Left renal pelvis (tissue), 4 donors: ENCODE measurements around the gene DEAF1. TPM values are rescaled to one million over a fixed set of nuclear protein-coding genes. Genes with fewer than 3 reads are reported as not detected.
A peak's percentile ranks its signal among the peaks of the same experiment; 100 is the strongest.

Source experiments
- DNase-seq, 4 donors: peaks; one replicate each; pipeline ENCODE4 v3.0.0-alpha.2; 2013; ENCODE audit warnings: low read depth in 4 of 4, low spot score in 3 of 4
- polyA plus RNA-seq, 4 donors: library from polyadenylated mRNA; unstranded; fragments of 120-200 nt; gene quantifications; one replicate each; pipeline ENCODE4 v1.2.1, GENCODE V29; 2013; ENCODE audit not compliant: insufficient read length in 4 of 4

The DEAF1 gene
- polyA plus RNA-seq, 4 donors = 35.3 to 53.0 (median 45.3) TPM

DNA sequence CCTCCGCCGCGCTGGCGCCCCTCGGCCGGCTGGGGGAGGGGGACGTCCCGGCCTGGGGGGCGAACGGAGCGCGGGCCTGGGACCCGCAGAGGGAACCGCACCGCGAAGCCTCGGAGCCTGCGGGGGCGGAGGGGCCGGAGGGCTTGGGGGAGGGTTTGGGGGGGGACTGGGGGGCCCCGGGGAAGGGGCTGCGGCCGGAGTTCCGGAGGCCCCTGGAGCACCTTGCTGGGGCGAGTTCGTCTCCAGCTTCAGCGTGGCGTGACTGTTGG is 67.8 kb downstream of the DEAF1 start:
- DNase-seq = no peak

GRCh38 chr11:626475-627307 is 68.3 kb downstream of the DEAF1 start, which contains the start of gene SCT:
Gene SCT, minus strand, starts transcription at chr11:627181. Its CDS starts 38 bp downstream, at chr11:627143.
- DNase-seq = no peak

DNA sequence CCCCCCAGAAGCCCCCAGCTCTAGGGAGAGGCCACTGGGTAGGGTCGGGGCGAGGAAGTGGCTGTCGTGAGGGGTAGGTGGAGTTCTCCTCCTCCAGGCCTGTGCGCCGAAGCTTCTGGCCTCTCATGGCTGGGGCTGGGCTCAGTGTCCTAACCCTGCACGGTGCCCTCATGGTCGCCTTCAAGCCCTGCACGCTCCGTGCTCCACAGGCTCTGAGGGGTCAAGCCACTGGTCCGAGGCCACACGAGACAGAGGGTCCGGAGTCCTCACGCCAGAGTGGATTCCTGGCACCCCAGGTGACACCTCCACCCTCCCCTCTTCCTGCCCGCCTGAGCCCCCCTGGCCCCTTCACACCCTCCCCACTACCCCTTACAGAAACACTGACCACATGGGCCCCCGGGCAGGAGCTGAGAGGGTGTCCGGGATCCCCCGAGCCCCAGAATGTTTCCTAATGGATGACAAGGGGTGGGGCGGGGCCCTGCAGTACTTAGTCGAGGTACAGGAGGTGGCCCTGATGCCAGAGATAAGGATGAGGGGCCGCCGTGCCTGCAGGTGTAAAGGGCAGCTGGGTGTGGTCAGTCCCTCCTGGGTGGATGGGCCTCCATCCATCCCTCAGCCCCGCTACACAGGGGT is 69.3 kb downstream of the DEAF1 start:
- DNase-seq = no peak

DNA sequence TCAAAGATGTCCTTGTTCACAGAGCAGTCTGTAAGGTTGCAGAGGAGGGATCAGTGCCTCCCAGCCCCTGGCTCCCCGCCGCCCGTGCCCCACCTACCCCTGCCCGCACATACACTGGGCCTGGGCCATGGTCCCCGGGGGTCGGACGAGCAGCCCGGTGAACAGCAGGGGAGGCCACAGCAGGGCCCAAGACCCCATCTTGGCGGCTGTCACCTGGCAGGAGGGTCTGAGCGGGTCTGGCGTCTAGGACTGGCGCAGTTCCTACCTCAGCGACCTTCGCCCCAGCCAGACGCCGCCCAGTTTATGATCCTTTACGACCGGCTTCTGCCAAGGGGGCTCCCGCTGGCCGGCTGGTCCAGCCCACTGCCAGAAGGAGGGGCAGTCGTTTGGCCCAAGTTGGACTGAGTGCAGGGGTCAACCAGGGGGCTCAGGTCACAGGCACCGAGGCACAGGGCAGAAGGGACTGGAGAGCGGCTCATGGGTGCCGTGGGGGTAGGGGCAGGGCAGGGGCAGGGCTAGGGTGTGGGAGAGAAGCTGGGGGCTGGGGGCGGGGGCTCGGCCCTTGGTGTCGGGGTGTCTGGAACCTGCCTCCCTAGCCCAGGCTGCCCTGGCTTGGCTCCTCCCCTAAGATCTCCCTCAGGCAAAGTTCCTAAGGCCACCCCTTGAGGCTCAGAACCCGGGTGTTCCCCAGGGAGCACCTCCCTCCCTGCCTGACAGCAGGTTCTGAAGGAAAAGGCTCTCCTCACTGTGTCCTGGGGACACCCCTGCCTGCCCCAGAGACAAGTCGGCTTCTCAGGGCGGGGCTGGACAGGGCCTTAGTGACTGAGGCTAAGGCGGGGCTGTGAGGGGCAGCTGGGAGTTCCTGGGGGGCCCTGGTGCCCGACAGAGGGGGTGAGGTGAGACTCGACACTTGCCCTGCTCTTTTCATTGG is 70.1 kb downstream of the DEAF1 start, which contains the start of gene CDHR5:
TSS of gene CDHR5 (minus strand) at position 251 of the 931 bp plus-strand sequence. CDS start at position 198, 53 bp downstream.
- no peak for DNase-seq

DNA sequence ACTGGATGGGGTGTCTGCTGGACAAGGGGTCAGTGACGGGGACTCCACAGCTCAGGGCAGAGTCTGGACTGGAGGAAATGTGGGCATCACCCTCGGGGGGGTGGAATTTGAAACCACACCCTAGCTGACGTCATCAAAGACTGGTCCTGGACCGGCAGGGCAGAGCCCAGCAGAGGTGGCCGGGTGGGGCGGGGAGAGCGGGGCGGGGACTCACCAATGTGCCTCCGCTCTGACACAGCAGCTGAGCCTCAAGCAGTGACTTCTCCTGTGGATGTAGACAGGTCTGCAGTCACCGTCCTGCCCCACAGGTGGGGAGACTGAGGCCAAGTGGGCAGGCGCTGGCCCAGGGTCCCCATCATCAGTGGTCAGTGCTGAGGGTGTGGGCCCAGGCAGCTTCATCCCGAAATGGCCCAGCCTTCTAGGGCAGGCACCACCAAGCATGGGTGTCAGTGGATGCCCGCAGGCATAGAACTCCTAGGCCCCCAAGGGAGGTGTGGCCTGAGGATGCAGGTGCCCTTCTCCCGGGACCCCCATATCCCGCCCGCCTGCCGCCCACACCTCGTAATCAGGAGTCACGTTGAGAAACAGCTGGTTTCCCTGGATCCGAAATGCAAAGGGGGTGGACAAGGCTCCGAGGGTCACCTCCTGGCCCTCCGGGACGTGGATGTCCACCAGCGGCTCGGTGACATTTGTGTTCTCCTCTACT is 70.9 kb downstream of the DEAF1 start:
- DNase-seq = no peak

GRCh38 chr11:623349-623869 is 71.6 kb downstream of the DEAF1 start:
- DNase-seq = no peak

DNA sequence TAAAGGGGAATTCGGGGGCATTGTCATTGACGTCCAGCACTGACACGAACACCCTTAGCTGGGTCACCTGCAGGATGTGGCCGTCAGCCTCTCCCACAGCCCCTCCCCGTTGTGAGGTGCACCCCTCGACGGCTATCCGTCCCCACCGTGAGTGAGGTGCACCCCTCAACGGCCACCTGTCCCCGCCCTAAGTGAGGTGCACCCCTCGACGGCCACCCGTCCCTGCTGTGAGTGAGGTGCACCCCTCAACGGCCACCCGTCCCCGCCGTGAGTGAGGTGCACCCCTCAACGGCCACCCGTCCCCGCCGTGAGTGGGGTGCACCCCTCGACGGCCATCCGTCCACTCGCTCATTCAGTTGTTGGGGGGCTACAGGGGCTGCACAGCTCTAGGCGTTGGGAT is 73.2 kb downstream of the DEAF1 start:
- no peak for DNase-seq

GRCh38 chr11:620935-621814 is 73.8 kb downstream of the DEAF1 start:
- DNase-seq = no peak

GRCh38 chr11:620201-620600 is 74.8 kb downstream of the DEAF1 start:
- no peak for DNase-seq

- DNase-seq = no peak
Observed at GRCh38 chr11:619628-620050, 75.4 kb downstream of the DEAF1 start.

GRCh38 chr11:618856-619627 is 76.0 kb downstream of the DEAF1 start:
- no peak for DNase-seq

DNA sequence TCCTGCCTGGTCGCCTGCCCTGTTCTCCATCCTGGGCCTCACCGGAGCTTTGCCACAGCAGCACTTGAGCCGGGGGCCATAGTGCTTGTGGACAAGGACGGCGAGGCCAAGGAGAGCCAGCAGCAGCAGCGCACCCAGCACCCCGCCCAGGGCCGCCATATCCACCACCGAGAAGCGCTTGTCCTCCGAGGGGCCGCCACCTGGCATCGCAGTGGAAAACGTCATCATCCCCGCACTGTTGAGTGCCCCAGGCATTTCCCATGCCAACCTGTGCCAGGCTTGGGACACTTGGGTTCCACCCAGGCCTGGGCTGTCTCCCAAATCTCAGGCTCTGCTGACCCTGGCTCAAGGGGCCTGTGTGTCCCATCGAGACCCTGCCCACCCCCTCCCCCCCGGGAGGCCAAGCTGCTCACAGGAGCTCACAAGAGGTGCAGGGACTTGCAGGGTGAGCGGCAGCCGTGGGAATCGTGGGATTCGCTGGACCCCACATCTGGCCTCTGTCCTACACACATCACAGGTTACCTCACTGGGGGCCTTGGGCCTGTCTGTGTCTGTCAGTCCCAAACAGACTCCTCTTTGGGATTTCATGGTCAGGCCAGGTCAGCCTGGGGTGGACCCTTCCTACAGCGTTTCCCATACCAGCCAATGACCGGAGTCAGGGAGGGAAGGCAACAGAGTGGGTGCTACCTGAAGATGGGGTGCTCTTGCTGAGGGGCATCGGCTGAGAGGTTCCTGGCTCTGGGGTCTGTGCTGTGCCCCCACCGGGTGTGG is 76.9 kb downstream of the DEAF1 start:
- no peak for DNase-seq

DNA sequence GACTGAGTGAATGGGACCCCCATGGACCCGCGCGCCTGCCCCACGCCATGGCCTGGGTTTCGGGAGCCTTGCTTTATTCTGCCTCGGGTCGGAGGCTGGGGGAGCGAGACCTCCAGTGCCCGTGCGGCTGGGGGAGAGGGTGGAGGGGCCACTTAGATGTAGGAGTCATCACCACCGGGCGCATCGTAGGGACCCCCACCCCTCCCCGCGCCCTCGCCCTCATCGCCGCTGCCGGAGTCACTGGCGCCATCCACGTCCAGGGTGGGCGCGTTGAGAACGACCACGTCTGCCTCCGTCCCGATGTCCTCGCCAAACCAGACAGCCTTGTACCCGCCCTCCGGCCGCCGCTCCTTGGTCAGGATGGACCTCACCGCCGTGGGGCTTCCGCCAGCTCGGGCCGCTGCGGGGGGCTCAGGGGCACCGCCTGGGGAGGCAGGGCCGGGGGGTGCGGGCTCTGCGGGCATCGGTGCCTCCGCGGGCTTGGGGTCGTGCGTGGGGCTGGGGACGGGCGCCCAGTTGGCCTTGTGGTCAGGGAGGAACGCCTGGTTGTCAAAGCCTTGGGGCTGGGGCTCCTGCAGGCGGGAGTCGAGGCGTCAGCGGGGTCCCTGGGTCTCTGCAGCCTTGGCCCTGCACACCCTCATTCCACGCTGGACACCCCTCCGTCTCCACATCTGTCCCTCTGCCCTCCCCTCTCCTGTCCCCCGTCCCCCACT is 77.7 kb downstream of the DEAF1 start:
- DNase-seq = no peak

- DNase-seq = no peak
Observed at GRCh38 chr11:616320-617198, 78.5 kb downstream of the DEAF1 start.

GRCh38 chr11:615504-616319 is 79.3 kb downstream of the DEAF1 start, which contains the start of gene IRF7:
Gene IRF7, minus strand, starts transcription at chr11:615950. Its CDS starts 586 bp downstream, at chr11:615364.
- DNase-seq = peak; percentile 73 to 83 (median 80)
